Osteoblast (primary cell): ENCODE results near the gene OTOR. TPM values are rescaled to one million over a fixed set of nuclear protein-coding genes. Genes with fewer than 3 reads are reported as not detected.

ENCODE experiments used
- DNase-seq: peaks from one replicate; pipeline ENCODE4 v3.0.0; 2011; ENCODE audit warnings: low spot score, mixed read lengths; ENCODE audit not compliant: insufficient read length; ENCODE audit errors: missing footprints
- H2AFZ ChIP-seq: 2 replicates; pipeline ENCODE4 v1.6.0; 2011; ENCODE audit warnings: mild to moderate bottlenecking, low read length
- H3K27ac ChIP-seq: 2 replicates; pipeline ENCODE4 v1.5.1; 2011; ENCODE audit warnings: mild to moderate bottlenecking, low read depth, low read length, moderate library complexity
- H3K27me3 ChIP-seq: 2 replicates; pipeline ENCODE4 v1.6.0; 2012; ENCODE audit warnings: mild to moderate bottlenecking, control low read depth, inconsistent platforms, low read length, moderate library complexity; ENCODE audit not compliant: insufficient read depth
- H3K36me3 ChIP-seq: 2 replicates; pipeline ENCODE4 v1.5.1; 2011; ENCODE audit warnings: mild to moderate bottlenecking, low read length, control low read depth, moderate library complexity; ENCODE audit not compliant: insufficient read depth
- H3K4me1 ChIP-seq: 2 replicates; pipeline ENCODE4 v1.5.1; 2011; ENCODE audit warnings: mild to moderate bottlenecking, low read length, control low read depth, moderate library complexity; ENCODE audit not compliant: insufficient read depth
- H3K4me2 ChIP-seq: 2 replicates; pipeline ENCODE4 v1.6.0; 2011; ENCODE audit warnings: mild to moderate bottlenecking, low read length; ENCODE audit not compliant: insufficient read depth
- H3K4me3 ChIP-seq: fragments of 200-600 bp; sonication (generic); 3 replicates; pipeline ENCODE4 v1.5.1; 2012; ENCODE audit warnings: mild to moderate bottlenecking, low read length, inconsistent platforms; ENCODE audit not compliant: insufficient read depth
- H3K79me2 ChIP-seq: 2 replicates; pipeline ENCODE4 v1.6.0; 2012; ENCODE audit warnings: mild to moderate bottlenecking, low read length, control low read depth, inconsistent platforms; ENCODE audit not compliant: insufficient read depth
- H3K9me3 ChIP-seq: 2 replicates; pipeline ENCODE4 v1.5.1; 2011; ENCODE audit warnings: low read depth, low read length, control low read depth
- H4K20me1 ChIP-seq: 2 replicates; pipeline ENCODE4 v1.6.0; 2012; ENCODE audit warnings: mild to moderate bottlenecking, low read length, control low read depth; ENCODE audit not compliant: insufficient read depth
- total RNA-seq: library from RNA; depleted of rRNA; stranded (reverse); fragments of >200 nt; gene quantifications from 2 replicates; pipeline ENCODE4 v1.2.3, GENCODE V29; 2012
- TF ChIP-seq, protein P1 (sequence below): IDR thresholded peaks from 2 replicates; pipeline ENCODE4 v1.5.1; 2011; ENCODE audit warnings: mild to moderate bottlenecking, low read depth, low read length, moderate library complexity; ENCODE audit errors: extremely low read depth

OTOR gene
- total RNA-seq, result not detected in 2 replicates

DNA sequence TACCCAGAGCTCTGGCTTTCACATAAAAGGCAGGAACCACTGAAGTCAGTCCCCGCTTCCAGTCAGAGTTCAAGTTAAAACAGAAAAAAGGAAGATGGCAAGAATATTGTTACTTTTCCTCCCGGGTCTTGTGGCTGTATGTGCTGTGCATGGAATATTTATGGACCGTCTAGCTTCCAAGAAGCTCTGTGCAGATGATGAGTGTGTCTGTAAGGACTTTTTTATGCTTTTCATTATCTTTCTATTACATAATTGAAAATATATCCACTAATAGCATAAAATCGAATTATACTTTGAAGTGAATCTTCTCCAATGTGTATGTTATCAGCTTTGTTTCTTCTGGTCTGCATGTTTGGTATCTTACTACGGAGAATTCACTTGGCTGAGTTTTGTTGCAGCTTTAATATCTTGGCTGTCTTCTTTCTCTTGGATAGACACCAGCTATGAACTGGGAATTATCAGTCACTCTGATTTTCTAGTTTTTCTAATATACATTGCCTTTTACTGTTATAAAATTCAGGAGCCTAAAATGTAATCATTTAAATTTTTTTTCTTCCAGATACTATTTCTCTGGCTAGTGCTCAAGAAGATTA, at the start of gene OTOR:
TSS of gene OTOR (plus strand) at position 51 of the 593 bp plus-strand sequence. CDS start at position 95, 44 bp downstream.
- Histone ChIP-seq H3K27me3 (no peaks in the 10 kb centered on the region), H3K27ac (no peak within 1 kb of the TSS), H3K4me2 (no peak within 1 kb of the TSS), H4K20me1 (no peaks in the 10 kb centered on the region), H3K36me3 (no peaks in the 10 kb centered on the region), H3K9me3 (no peaks in the 10 kb centered on the region), H2AFZ (no peak within 1 kb of the TSS), H3K79me2 (no peaks in the 10 kb centered on the region), H3K4me3 (no peak within 1 kb of the TSS), H3K4me1 (no peaks in the 10 kb centered on the region)
- no peak for DNase-seq
- TF ChIP-seq, protein P1, sequence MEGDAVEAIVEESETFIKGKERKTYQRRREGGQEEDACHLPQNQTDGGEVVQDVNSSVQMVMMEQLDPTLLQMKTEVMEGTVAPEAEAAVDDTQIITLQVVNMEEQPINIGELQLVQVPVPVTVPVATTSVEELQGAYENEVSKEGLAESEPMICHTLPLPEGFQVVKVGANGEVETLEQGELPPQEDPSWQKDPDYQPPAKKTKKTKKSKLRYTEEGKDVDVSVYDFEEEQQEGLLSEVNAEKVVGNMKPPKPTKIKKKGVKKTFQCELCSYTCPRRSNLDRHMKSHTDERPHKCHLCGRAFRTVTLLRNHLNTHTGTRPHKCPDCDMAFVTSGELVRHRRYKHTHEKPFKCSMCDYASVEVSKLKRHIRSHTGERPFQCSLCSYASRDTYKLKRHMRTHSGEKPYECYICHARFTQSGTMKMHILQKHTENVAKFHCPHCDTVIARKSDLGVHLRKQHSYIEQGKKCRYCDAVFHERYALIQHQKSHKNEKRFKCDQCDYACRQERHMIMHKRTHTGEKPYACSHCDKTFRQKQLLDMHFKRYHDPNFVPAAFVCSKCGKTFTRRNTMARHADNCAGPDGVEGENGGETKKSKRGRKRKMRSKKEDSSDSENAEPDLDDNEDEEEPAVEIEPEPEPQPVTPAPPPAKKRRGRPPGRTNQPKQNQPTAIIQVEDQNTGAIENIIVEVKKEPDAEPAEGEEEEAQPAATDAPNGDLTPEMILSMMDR, result no peak

DNA sequence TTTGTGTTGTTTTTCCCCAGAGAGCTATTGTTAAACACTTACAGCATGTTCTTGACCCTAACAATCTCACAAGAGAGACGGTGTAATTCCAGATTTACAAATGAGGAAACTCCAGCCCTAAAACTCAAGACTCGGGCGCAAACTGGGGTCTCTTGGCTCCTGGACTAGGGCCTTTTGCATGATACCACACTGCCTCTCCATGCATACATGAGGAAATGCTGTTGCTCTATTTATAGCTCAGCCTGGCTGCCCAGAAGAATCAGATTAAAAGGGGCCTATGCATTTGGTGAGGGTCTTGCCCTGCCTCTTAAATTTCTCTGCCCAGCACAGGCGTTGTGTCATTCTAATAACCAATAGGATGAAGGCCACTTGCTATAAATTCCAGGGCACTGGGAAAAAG, 48.9 kb upstream of the OTOR start:
- H3K27me3 ChIP-seq, result no peaks in the 10 kb centered on the region
- DNase-seq, result no peak
- H3K27ac ChIP-seq, result no peak overlapping the region
- H3K79me2 ChIP-seq, result no peaks in the 10 kb centered on the region
- no peaks in the 10 kb centered on the region for H3K4me1 ChIP-seq
- no peaks in the 10 kb centered on the region for H4K20me1 ChIP-seq
- H3K4me3 ChIP-seq, result no peak overlapping the region
- TF ChIP-seq, protein P1, result no peak
- H3K36me3 ChIP-seq, result no peaks in the 10 kb centered on the region
- no peak overlapping the region for H2AFZ ChIP-seq
- H3K4me2 ChIP-seq, result no peak overlapping the region
- no peaks in the 10 kb centered on the region for H3K9me3 ChIP-seq

GRCh38 chr20:16701296-16701695, 46.9 kb upstream of the OTOR start:
- H3K36me3 ChIP-seq, result no peaks in the 10 kb centered on the region
- no peak overlapping the region for H3K4me2 ChIP-seq
- H3K9me3 ChIP-seq, result no peaks in the 10 kb centered on the region
- TF ChIP-seq, protein P1, result peak; percentile 32
- no peak overlapping the region for H3K4me3 ChIP-seq
- H3K27me3 ChIP-seq, result no peaks in the 10 kb centered on the region
- no peak overlapping the region for H3K27ac ChIP-seq
- H3K79me2 ChIP-seq, result no peaks in the 10 kb centered on the region
- H4K20me1 ChIP-seq, result no peaks in the 10 kb centered on the region
- H2AFZ ChIP-seq, result no peak overlapping the region
- no peak for DNase-seq
- H3K4me1 ChIP-seq, result no peaks in the 10 kb centered on the region

DNA sequence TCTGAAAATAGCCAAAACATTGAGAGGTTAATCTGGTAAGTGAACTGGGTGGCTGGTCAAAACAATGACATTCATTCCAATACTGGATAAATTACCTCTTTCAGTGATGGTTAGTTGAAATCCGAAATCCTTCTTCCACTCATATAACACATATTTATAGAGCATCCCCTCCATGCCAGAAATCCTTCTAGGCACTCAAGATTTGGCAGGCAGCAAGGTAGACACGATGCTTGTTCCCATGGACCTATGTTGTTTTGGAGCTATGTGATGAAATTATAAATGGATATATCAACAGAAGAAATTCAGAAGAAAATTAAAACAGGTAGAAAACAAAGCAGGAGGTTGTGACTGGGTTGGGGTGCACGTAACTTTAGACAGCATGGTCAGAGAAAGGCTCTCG, 44.6 kb upstream of the OTOR start:
- no peaks in the 10 kb centered on the region for H3K27me3 ChIP-seq
- no peaks in the 10 kb centered on the region for H4K20me1 ChIP-seq
- DNase-seq, result no peak
- H3K4me3 ChIP-seq, result no peak overlapping the region
- H3K79me2 ChIP-seq, result no peaks in the 10 kb centered on the region
- H3K9me3 ChIP-seq, result no peaks in the 10 kb centered on the region
- no peaks in the 10 kb centered on the region for H3K36me3 ChIP-seq
- H3K4me1 ChIP-seq, result no peaks in the 10 kb centered on the region
- H2AFZ ChIP-seq, result no peak overlapping the region
- TF ChIP-seq, protein P1, result no peak
- no peak overlapping the region for H3K27ac ChIP-seq
- no peak overlapping the region for H3K4me2 ChIP-seq
